Neural progenitor cell (in vitro differentiated cells): ENCODE measurements around the gene INS.

Source experiments
- CTCF ChIP-seq: fragments of 200-600 bp; sonication (generic); IDR thresholded peaks from 2 replicates; pipeline ENCODE4 v1.5.1; 2017; ENCODE audit warnings: antibody characterized with exemption, mild to moderate bottlenecking
- EZH2 ChIP-seq: fragments of 200-600 bp; sonication (generic); IDR thresholded peaks from 2 replicates; pipeline ENCODE4 v1.6.1; 2017; ENCODE audit warnings: antibody characterized with exemption, mild to moderate bottlenecking, moderate library complexity
- EZH2phosphoT487 ChIP-seq: fragments of 200-600 bp; sonication (generic); IDR thresholded peaks from 2 replicates; pipeline ENCODE4 v1.6.1; 2017; ENCODE audit warnings: antibody characterized with exemption

GRCh38 chr11:2139123-2139521, 21.9 kb downstream of the INS start, which contains the start of gene IGF2:
- TF ChIP-seq EZH2, result no peak
- TF ChIP-seq CTCF, result peak; percentile 18
- no peak for TF ChIP-seq EZH2phosphoT487
